Neural crest cell (in vitro differentiated cells): ENCODE data around the gene PRICKLE2. TPM values are rescaled to one million over a fixed set of nuclear protein-coding genes. Genes with fewer than 3 reads are reported as not detected.

ENCODE experiments used
- DNase-seq: peaks from one replicate; pipeline ENCODE4 v3.0.0; 2021; ENCODE audit warnings: low read depth, mixed read lengths, low spot score
- H3K27ac Mint-ChIP-seq: one replicate; pipeline ENCODE4 v1.8.0; 2021; ENCODE audit warnings: mild to moderate bottlenecking, mixed read lengths; ENCODE audit not compliant: unreplicated experiment
- H3K27me3 Mint-ChIP-seq: 2 replicates; pipeline ENCODE4 v1.8.0; 2021; ENCODE audit warnings: low read depth, mild to moderate bottlenecking, mixed read lengths
- H3K36me3 Mint-ChIP-seq: 2 replicates; pipeline ENCODE4 v1.8.0; 2021; ENCODE audit warnings: low read depth, mild to moderate bottlenecking, mixed read lengths
- H3K4me1 Mint-ChIP-seq: 2 replicates; pipeline ENCODE4 v1.8.0; 2021; ENCODE audit warnings: mixed read lengths
- H3K4me3 Mint-ChIP-seq: one replicate; pipeline ENCODE4 v1.8.0; 2021; ENCODE audit warnings: mild to moderate bottlenecking, mixed read lengths
- H3K9me3 Mint-ChIP-seq: 2 replicates; pipeline ENCODE4 v1.8.0; 2021; ENCODE audit warnings: mixed read lengths
- CTCF ChIP-seq: fragments of 200-600 bp; sonication (generic); conservative IDR thresholded peaks from 2 replicates; pipeline ENCODE4 v1.5.0; 2021; ENCODE audit warnings: antibody characterized with exemption, mild to moderate bottlenecking
- total RNA-seq: library from RNA; stranded (reverse); gene quantifications from 2 replicates; pipeline ENCODE4 v1.2.1, GENCODE V29; 2021

The PRICKLE2 gene
- total RNA-seq, 1 donor from 2014 or later, result 11.8 TPM

GRCh38 chr3:64147211-64147610 lies 78.1 kb downstream of the PRICKLE2 start:
- Mint-ChIP-seq H3K9me3 (no peaks in the 10 kb centered on the region), H3K4me3 (no peak overlapping the region), H3K27ac (no peak overlapping the region), H3K36me3 (peaks cover 16% of the 10 kb centered on the region), H3K4me1 (peaks cover 22% of the 10 kb centered on the region), H3K27me3 (no peaks in the 10 kb centered on the region)
- TF ChIP-seq CTCF, result no peak
- DNase-seq, result no peak

- no peaks in the 10 kb centered on the region for H3K27me3 Mint-ChIP-seq
- no peak overlapping the region for H3K27ac Mint-ChIP-seq
Observed at GRCh38 chr3:64145438-64145837, 79.8 kb downstream of the PRICKLE2 start.

GRCh38 chr3:64144241-64144900 lies 80.9 kb downstream of the PRICKLE2 start:
- no peak for DNase-seq
- no peak overlapping the region for H3K4me3 Mint-ChIP-seq
- no peak overlapping the region for H3K27ac Mint-ChIP-seq
- H3K4me1 Mint-ChIP-seq, result peaks cover 5% of the 10 kb centered on the region
- no peaks in the 10 kb centered on the region for H3K9me3 Mint-ChIP-seq
- H3K36me3 Mint-ChIP-seq, result peaks cover 12% of the 10 kb centered on the region
- no peaks in the 10 kb centered on the region for H3K27me3 Mint-ChIP-seq
- no peak for TF ChIP-seq CTCF

More at GRCh38 chr3:64145438-64145837, 79.8 kb downstream of the PRICKLE2 start:
- Mint-ChIP-seq H3K9me3 (no peaks in the 10 kb centered on the region), H3K4me1 (peaks cover 14% of the 10 kb centered on the region), H3K4me3 (no peak overlapping the region), H3K36me3 (peaks cover 13% of the 10 kb centered on the region)
- no peak for DNase-seq
- no peak for TF ChIP-seq CTCF

GRCh38 chr3:64143409-64144130 lies 81.7 kb downstream of the PRICKLE2 start:
- Mint-ChIP-seq H3K4me3 (no peak overlapping the region), H3K9me3 (no peaks in the 10 kb centered on the region), H3K4me1 (no peaks in the 10 kb centered on the region), H3K27me3 (no peaks in the 10 kb centered on the region), H3K27ac (peak overlapping the region; percentile 94), H3K36me3 (peaks cover 12% of the 10 kb centered on the region)
- no peak for TF ChIP-seq CTCF
- DNase-seq, result no peak

- Mint-ChIP-seq H3K27ac (no peak overlapping the region), H3K36me3 (peaks cover 9% of the 10 kb centered on the region), H3K4me3 (no peak overlapping the region), H3K9me3 (no peaks in the 10 kb centered on the region), H3K27me3 (no peaks in the 10 kb centered on the region), H3K4me1 (no peaks in the 10 kb centered on the region)
- DNase-seq, result no peak
- no peak for TF ChIP-seq CTCF
Observed at GRCh38 chr3:64141476-64141875, 83.8 kb downstream of the PRICKLE2 start.
